NCI-H446 treated with DMSO at 0.1 percent for 48 hours (cell line): ENCODE data around the gene OLFM3.

ENCODE experiments used
- DNase-seq: peaks from one replicate; lab custom pipeline; 2025; lab: John Stamatoyannopoulos, UW

The OLFM3 gene

DNA sequence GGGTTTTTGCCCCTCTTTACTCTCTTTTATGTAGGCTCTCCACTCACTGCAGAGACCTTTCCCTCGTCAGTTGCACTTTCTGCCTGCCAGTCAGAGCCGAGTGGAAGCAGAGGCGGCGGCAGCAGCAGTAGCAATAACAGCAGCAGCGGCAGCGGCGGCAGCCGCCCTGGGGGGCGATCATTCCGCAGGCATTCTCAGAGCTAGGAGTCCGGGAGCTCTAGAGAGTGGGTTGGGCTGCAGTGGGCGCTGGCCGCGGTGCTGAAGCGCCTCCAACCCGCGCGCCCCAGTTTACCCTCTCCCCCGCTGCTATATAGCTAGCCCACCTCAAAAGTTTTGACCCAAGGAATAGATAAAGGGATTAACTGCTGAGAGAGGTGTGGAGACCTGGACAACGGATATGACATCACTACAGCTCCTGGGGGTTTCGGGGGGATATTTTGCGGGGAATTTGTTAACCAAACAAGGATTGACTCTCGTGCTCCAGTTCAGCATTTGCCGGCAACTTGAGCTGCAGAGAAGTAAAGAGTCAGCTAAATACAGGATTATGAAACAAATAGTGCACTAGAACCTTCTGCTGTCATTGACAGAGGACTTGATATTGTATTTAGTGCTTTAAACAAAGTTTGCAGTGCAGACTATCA is at the start of gene OLFM3:
Gene OLFM3, minus strand, starts transcription at position 102 of the 641 bp plus-strand sequence.
- DNase-seq, result peak; percentile 62

DNA sequence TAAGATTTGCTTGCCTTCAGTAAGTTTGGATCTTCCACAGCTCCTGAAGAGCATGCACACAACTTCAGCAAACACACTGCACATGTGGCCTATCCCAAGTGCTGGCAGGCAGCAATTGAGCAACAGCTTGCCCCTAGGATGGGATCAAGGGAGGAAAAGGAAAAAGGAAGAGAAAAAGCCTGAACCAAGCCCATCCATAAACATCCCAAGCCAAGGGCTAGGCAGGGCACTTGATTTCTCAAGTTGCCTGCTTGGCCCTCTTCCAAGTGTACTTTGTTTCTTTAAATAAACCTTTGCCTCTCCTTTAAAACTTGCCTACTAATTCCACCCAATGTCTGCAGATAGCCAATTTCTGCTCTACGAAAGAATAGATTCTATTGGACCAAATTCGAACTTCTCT is 49.0 kb upstream of the OLFM3 start:
- peak; percentile 89 for DNase-seq

DNA sequence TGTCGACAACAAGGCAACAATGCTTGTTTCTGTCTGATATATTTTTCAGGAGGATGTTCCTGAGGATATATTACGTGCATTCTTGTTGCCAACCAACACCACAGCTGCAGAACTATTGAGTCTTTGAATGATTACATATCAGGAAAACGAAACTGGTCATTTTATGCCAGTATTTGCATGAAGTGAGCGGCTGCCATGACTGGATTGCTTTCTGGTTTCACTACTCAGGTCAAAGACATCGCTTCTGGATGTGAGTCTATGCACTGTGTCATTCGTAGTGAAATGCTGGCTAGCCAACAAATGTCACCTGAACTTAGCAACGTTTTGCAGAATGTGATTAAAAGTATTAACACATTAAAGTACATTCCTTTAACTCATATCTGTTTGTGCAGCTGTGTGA is 35.8 kb upstream of the OLFM3 start:
- no peak for DNase-seq

DNA sequence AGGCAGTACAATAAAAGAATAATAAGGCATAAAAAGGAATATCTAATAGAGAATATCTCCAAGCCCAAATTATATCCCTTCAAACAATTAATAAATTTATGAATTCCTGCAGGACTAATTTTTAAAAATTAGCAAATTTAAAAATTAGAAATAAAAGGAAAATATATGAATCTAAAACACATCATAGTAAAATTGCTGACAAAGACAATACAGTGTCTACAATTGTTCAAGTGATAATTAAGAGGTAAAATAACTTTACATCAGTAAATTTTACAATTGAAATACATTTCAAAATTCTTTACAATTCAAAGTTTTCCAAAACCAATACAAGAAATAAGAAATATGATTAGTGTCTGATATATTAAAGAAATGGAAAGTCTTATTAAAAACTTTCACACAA is 22.8 kb upstream of the OLFM3 start:
- no peak for DNase-seq

DNA sequence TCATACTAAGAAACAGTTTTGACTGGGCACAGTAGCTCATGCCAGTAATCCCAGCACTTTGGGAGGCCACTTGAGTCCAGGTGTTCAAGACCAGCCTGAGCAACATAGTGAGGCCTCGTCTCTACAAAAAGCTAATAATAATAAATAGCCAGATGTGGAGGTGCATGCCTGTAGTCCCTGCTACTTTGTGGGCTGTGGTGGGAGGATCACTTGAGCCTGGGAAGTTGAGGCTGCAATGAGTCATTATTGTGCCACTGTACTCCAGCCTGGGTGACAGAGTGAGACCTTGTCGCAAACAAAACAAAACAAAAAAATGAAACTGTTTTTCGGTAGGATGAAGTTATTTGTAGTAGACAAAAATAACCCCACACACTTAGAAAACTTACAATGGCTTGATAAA is 19.0 kb upstream of the OLFM3 start:
- DNase-seq, result no peak

DNA sequence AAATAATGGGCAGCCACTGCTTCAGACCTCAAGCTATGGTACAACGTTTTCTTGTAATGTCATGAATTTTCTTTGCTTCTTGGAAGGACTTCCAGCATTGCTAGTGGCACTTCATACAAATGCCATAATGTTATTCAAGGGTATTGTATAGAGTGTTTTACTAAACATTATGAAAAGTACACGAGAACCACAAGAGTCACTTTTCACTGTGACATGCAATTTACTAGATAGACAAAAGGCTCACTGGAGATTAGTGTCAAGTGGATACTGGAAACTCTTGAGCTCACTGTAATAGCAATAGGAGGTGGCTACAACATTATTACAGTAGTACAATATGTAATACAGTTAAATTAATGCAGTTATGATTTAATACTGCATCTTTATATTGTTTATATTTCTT is 5.3 kb upstream of the OLFM3 start:
- DNase-seq, result no peak

DNA sequence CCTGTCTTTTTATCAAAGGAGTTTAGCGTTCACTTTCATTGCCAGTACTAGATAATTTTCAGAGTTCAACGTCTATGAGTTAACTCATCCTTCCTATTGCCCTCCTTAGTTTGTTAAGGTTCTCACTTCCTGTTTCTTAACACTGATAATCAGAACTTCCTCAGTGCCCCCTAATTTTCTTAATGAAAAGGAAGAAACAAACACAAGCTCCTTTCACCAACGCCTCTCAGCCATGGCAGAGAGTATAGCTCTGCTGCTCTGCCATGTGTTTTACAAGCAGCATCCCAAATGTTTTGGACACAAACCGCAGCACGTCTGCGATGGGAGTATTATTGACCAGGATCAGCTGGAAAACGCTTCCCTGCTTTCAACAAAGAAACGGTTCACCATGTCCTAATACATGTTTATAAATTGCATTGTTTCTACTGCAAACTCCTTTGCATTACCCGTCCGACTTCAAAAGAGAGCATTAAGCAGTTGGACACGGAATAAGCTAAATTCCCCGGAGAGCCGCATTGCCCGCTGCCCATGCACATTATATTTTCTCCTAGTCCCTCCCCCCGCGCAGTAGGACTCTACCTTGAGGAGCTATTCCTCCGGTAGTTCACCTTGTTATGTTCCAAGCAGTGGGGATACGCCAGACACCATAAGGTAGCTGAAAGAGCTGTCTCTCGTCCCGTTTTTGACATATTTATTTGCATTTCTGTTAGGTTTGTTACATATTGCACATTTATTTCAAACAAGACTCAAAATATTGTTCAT is 561 bp downstream of the OLFM3 start:
- DNase-seq, result no peak

DNA sequence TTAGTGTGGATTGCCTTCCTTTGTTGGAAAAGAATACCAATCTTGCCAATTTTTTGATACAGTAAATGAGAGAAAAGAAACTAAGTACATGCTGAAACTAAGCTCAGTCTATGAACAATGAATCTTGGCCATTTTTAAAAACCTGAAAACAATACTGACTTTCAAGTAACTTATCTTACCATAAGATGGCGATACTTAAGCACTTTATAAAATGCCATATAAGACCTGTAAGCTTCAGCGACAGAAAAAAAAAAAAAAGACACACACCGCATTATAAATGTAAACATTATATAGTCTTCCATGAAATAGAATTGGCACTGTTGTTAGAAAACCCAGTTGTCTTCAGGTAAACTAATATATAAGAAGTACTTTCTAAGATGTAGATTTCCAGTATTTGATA is 3.0 kb downstream of the OLFM3 start:
- peak; percentile 87 for DNase-seq

DNA sequence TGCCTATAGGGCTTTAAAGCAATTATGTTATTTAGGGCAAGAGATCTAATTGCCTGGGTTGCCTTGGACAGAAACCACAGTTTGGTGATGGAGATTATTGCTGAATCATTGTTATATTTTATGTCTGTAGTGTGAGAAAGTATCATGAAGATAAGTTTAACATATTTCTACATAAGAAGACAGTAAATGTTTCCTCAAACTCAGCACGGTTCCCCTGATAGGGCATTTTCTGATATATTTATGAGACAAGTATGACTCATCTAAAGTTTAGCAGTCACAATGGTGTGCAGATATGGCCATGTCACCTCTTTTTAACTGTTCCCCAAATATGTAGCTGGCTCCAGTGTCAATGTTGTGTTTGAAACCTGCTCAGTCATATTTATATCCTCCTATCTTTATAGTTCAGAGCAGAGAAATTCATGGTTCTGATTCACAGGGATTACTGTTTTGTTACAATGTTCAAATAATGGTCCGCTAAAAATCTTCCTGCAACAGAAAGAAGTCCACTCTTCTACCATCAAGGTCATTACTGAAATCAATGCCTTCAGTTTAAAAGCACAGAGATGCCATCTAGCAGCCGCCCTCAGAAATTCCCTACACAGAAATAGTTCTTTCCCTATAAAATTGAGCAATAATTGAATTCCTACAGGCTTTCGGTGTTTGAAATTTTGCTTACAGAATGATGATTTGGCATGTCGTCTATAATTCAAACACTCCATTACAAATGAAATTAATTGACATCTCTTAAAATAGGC is 3.7 kb downstream of the OLFM3 start:
- DNase-seq, result peak; percentile 82

DNA sequence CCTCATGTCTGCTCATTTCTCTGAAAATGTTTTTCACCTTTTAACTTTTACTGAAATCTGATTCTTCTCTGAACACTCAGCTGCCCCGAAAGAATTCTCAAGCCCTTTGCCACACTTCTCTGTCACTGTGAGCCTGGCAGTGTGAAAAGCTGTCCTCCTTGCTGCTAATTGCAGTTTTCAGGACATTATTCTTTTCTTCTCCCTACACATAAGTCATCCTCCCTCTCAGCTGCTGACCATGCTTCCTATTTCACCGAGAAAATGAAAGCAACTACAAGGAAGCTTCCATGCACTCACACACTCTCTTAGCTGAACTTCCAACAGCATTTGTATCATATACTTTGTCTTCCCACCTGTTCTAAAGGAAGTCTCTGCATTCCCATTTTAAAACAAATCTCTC is 15.8 kb downstream of the OLFM3 start:
- no peak for DNase-seq

DNA sequence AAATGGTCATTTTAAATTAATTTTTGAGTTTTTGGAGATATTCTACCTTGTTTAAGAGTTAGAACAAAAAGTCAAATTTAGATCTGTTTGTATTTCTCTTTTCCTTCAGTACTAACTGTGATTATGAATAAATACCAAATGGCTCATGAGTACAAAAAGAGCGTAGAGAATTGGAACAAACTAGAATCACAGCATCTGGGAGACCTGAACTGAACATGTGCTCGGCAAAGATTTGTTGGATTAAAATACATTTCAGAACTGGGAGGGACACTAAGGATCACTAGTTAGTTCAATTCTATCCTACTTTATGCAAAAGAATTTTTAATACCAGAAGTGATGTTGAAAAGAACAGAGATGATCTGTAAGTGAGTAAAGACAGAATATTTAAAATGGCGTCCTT is 19.5 kb downstream of the OLFM3 start:
- DNase-seq, result no peak

DNA sequence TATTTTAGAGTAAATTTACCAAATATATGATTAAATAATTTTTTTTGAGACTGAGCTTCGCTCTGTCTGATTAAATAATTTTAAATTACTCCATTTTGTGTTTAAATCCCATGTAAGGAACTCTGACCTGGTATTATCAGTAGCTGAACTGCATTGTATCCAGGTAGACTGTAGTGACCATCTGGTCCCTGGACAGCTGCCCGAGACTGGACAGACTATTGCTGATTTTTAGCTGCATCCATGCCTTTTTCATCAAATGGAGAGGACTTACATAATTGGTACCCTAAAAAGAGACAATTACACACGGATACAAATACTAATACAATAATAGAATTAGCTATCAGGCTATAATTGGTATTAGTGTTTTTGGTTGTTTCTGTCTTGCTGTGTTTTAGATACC is 20.6 kb downstream of the OLFM3 start:
- DNase-seq, result no peak

DNA sequence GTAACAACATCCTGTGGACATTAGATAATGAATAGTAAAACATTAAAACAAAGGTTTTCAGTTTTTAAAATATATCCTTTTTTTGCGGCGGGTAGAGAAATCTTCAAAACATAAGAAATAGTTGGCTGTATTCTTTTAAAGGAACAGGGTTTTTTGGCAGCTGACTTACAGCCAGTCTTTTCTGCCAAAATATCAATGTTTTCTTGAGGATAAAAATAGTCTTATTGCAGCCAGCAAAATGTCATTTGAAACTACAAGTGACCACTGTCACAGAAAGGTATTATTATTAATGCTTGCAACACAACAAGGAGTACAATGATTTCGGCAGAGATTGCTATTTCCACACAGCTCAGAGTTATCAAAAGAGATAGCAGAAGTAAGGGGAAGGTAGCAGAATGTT is 21.4 kb downstream of the OLFM3 start:
- DNase-seq, result peak; percentile 51

DNA sequence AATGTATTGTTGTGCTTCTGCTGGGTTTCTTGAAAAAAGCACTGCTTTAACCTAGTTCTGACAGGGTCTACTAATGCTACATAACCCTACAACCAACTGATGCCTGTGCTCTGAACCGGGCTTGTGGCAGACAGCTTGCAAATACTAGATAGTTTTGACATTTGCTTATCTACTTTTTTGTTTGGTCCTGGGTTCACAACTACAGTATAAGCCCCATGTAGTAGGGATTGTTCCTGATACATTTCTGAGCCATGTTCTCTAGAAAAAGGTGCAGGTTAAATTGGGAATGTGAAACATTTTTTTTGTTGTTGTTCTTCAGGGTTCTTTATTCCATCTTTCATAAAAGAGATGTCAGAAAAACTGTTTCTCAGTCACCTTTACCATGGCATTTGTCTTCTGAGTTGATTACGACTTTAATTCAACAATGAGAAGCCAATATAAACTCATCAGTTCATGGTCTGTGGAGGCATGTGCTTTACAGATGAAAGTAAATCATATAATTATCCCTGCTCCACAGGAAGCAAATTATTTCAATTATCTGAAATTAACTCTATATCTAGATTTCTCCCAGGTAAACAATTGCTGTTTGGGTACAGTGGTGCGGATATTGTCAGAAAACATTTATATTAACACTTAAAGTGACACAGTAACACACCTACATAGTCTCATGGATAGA is 22.0 kb downstream of the OLFM3 start:
- DNase-seq, result no peak

DNA sequence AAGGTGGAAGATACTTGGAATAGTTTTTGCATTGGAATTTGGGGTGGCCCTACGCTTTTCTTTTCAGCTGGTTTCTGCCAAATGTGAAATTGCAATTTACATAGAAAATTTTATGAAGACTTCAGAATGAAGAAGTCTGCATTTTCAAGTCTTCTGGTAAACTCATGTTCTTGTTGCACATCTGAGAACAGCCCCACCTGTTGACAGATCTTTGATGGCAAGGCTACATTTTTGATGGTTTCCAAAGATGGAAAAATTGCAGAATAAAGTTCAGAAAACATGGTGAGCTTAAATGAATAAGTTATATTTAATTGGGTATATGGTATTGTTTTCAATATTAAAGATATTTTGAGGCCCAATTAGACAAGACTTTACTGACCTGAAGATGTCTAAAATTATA is 25.4 kb downstream of the OLFM3 start:
- no peak for DNase-seq

DNA sequence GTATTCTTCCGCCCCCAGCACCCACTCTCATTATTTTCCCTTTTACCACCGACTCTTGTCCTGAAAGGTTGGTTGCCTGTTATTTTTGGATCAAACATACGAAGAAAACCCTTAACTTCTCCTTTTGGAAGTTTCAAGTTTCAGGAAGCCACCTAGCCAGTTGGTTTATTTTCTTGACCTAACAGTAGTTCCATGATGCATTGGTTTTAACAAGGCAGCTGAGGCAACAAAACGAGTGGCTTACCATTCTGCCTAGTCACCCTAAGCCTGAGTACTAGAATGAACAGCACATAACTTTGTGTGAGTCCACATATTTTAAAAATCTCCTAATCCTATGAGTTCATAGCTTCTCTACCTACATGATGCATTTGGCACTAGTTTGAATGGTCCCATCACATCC is 28.9 kb downstream of the OLFM3 start:
- no peak for DNase-seq

DNA sequence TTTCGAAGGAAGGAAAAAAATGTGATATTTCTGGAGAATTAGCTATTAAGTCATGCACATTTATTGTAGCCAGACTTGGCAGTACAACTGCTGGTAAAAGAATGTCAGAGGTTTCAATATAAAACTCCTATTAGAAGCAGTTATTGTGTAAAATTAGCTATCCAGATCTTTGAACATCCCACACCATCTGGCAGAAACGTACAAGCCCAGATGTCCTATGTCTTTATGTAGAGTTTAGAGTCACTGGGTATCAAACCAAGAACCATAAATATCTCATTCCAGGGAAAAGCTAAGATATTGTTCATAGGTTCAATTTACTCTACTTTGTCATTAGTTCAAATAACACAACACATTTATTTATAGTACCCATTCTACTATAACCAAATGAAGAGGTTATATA is 31.4 kb downstream of the OLFM3 start:
- peak; percentile 93 for DNase-seq

DNA sequence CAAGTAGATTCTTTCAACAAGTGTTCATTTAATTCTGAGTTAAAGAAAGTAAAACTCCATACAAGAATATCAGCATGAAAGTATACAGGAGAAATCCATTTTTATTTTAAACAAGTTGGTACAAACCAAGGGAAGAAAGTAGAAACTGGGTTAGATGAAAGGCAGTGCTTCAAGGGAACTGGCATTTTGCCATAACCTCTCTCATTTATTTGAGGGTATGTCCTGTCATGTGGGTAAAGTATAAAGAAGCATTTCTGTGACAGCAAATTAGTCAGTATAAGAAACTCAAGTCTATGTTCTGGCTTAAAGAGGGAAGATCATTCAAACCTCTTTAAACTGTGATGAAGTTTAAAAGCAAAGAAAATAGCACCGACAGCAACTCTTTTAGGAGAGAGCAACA is 32.0 kb downstream of the OLFM3 start:
- peak; percentile 77 for DNase-seq

DNA sequence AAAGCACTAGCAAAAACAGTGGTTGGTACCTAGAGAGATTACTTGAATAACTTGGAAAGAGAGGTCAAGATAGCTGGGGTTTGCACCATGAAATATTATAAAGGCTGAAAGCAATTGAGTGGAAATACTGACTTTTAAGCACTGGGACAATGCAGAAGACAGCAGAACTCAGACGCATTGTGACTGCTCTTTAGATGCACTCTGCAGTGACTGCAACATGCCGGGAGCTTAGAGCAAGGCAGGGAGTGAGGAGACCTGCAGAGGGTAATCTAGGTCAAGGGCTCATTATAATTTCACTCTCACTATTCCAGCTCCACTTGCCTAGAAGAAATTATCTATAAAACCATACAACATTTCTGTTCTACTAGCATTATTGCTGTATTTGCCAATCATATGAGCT is 36.6 kb downstream of the OLFM3 start:
- no peak for DNase-seq

DNA sequence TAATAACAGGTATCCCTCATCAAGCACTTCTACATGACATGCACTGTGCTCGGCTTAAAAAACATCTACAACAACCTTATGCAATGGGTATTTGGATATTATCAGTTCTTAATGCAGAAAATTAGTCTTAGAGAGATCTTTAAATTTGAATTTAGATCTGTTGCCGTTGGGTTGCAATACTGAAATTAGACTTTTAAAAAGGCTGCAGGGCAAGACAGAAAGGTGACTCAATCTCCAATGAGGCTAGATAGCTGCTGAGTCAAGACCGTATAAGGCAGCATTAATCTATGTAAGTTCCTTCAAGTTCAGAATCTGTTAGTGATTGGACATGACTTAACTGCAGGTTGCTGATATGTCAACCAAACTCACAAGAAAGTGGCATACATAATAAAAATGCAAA is 37.3 kb downstream of the OLFM3 start:
- no peak for DNase-seq

DNA sequence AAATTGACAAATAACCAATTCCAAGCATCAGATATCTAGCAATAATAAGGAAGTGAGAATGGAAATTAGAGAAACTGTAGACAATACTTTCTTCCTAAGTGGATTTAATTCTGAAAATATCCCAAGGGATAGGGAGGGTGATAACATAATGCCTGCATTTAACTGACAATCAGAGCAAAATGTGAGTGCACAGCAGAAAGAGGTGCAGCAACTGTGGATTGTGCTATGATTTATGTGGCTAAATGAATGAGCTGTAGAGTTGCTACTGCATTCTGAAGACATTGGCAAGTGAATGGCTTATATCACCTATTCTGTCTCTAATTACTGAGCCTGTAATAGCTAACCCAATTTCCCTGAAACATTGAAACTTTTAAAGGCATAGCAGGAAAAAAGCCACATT is 39.0 kb downstream of the OLFM3 start:
- DNase-seq, result no peak

DNA sequence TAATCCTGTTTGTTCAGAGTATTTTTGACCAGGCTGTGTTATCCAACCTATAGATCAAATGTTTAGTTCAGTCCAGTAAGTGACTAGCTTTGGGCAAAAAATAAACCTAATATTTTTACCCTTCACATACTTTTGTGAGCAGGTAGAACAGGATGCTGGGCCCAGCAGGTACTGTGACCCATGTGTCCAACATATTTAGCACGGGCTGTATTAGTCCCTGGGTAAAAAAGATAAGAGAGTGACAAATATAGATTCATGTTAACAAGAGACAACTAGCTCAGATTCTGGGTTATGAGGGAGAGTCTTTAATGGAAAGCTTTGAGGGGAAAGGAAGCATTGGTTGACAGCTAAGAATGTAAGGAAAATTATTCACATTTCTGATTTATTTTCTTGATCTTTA is 43.1 kb downstream of the OLFM3 start:
- no peak for DNase-seq

DNA sequence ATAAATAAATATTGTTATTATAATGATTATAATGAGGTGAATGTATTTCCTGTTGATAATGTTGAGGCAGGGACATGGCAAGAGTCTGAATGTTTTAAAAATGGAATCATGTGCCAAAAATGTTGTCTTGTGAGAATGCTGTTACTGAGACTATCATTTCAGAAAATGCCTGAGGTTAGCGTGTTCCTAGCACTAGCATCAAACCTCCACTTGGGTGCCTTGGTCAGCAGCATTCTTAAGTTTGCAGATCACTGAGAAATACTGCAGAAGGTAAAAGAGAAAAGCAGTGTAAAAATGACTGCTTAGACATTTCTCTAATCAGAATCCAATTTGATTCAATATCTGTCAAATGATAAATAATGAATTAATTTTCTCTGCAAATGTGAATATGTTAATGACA is 50.8 kb downstream of the OLFM3 start:
- no peak for DNase-seq
